Lower lobe of right lung (tissue), 2 donors: ENCODE data around the gene NPEPPS. TPM values are rescaled to one million over a fixed set of nuclear protein-coding genes. Genes with fewer than 3 reads are reported as not detected.
A peak's percentile ranks its signal among the peaks of the same experiment; 100 is the strongest.

Experiments
- ATAC-seq, 2 donors: fragments of 200-7000 bp; cut with Tn5 transposase; one replicate each; pipeline ENCODE4 v1.9.1; 2020 to 2022; ENCODE audit warnings: mild to moderate bottlenecking in 2 of 2, moderate library complexity in 2 of 2
- DNase-seq: peaks from one replicate; pipeline ENCODE4 v3.0.0-alpha.2; 2020
- H3K27ac ChIP-seq: fragments of 200-600 bp; one replicate; pipeline ENCODE4 v1.8.0; 2022
- H3K27me3 ChIP-seq: fragments of 200-600 bp; one replicate; pipeline ENCODE4 v1.8.0; 2022; ENCODE audit warnings: low read depth
- H3K36me3 ChIP-seq: fragments of 200-600 bp; one replicate; pipeline ENCODE4 v1.8.0; 2022; ENCODE audit warnings: mild to moderate bottlenecking
- H3K4me1 ChIP-seq: fragments of 200-600 bp; one replicate; pipeline ENCODE4 v1.8.0; 2022
- H3K4me3 ChIP-seq: fragments of 200-600 bp; one replicate; pipeline ENCODE4 v1.8.0; 2022; ENCODE audit warnings: mild to moderate bottlenecking
- H3K9me3 ChIP-seq: fragments of 200-600 bp; one replicate; pipeline ENCODE4 v1.8.0; 2022
- intact Hi-C: fragments of 100-400 bp; cut with DNase I; formaldehyde crosslinking; loops from one replicate; pipeline ENCODE4 v1.11.0; 2022
- total RNA-seq: library from RNA; stranded (reverse); fragmentation: NEBNext Ultra II Directional; extraction: Animal tissue kit (Norgen Biotek cat#: 25700); gene quantifications from one replicate; pipeline ENCODE4 v1.2.1, GENCODE V29; 2021
- TF ChIP-seq, protein P1 (sequence below): fragments of 200-600 bp; IDR thresholded peaks from one replicate; pipeline ENCODE4 v1.8.0; 2022; ENCODE audit warnings: antibody characterized with exemption, mild to moderate bottlenecking
- donor health status: DM: no; HTN: yes; CAD: no; lungs with severe emphysema.

Gene NPEPPS
- total RNA-seq, 1 donor from 2014 or later, result 124 TPM

- Histone ChIP-seq H3K27me3 (no peaks in the 10 kb centered on the region), H3K4me3 (no peak overlapping the region), H3K36me3 (no peaks in the 10 kb centered on the region), H3K4me1 (no peaks in the 10 kb centered on the region), H3K9me3 (no peaks in the 10 kb centered on the region), H3K27ac (no peak overlapping the region)
- ATAC-seq (no peak), DNase-seq (no peak)
- TF ChIP-seq, protein P1, sequence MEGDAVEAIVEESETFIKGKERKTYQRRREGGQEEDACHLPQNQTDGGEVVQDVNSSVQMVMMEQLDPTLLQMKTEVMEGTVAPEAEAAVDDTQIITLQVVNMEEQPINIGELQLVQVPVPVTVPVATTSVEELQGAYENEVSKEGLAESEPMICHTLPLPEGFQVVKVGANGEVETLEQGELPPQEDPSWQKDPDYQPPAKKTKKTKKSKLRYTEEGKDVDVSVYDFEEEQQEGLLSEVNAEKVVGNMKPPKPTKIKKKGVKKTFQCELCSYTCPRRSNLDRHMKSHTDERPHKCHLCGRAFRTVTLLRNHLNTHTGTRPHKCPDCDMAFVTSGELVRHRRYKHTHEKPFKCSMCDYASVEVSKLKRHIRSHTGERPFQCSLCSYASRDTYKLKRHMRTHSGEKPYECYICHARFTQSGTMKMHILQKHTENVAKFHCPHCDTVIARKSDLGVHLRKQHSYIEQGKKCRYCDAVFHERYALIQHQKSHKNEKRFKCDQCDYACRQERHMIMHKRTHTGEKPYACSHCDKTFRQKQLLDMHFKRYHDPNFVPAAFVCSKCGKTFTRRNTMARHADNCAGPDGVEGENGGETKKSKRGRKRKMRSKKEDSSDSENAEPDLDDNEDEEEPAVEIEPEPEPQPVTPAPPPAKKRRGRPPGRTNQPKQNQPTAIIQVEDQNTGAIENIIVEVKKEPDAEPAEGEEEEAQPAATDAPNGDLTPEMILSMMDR, result no peak
- intact Hi-C loops, result no loop called here
Observed at GRCh38 chr17:47630614-47631013, 99.7 kb downstream of the NPEPPS start.

- TF ChIP-seq, protein P1, result no peak
- Histone ChIP-seq H3K4me3 (no peak overlapping the region), H3K27ac (no peak overlapping the region), H3K4me1 (no peaks in the 10 kb centered on the region), H3K27me3 (no peaks in the 10 kb centered on the region), H3K36me3 (no peaks in the 10 kb centered on the region), H3K9me3 (no peaks in the 10 kb centered on the region)
- ATAC-seq (no peak), DNase-seq (no peak)
- intact Hi-C loops, result no loop called here
Observed at GRCh38 chr17:47632991-47633390, 102.1 kb downstream of the NPEPPS start.

GRCh38 chr17:47633996-47634395 is 103.1 kb downstream of the NPEPPS start:
- peak; percentile 28 to 50 for ATAC-seq
- no peaks in the 10 kb centered on the region for H3K9me3 ChIP-seq
- H3K27me3 ChIP-seq, result no peaks in the 10 kb centered on the region
- intact Hi-C loops, result no loop called here
- no peaks in the 10 kb centered on the region for H3K36me3 ChIP-seq
- no peak overlapping the region for H3K4me3 ChIP-seq
- H3K4me1 ChIP-seq, result no peaks in the 10 kb centered on the region
- DNase-seq, result no peak
- H3K27ac ChIP-seq, result no peak overlapping the region
- TF ChIP-seq, protein P1, result no peak

- no peak for ATAC-seq
Observed at GRCh38 chr17:47634870-47635269, 104.0 kb downstream of the NPEPPS start.

DNA sequence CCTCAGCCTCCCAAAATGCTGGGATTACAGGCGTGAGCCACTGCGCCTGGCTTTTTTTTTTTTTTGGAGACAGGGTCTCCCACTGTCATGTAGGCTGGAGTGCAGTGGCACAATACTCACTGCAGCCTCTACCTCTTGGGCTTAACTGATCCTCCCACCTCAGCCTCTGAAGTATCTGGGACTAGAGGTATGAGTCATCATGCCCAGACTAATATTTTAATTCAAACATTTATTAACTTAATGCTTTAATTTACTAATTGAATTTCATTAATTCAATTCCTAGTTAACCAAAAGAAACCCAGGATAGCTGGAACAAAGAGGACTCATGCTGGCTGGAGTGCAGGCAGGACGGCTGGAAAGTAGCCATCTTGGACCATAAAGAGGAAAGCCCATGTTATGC is 104.8 kb downstream of the NPEPPS start:
- no peaks in the 10 kb centered on the region for H3K27me3 ChIP-seq
- no peaks in the 10 kb centered on the region for H3K9me3 ChIP-seq
- intact Hi-C loops, result no loop called here
- H3K27ac ChIP-seq, result no peak overlapping the region
- no peaks in the 10 kb centered on the region for H3K36me3 ChIP-seq
- H3K4me1 ChIP-seq, result no peaks in the 10 kb centered on the region
- DNase-seq, result no peak
- H3K4me3 ChIP-seq, result no peak overlapping the region
- no peak for ATAC-seq
- TF ChIP-seq, protein P1, result no peak

More at GRCh38 chr17:47634870-47635269, 104.0 kb downstream of the NPEPPS start:
- TF ChIP-seq, protein P1, result no peak
- H3K4me3 ChIP-seq, result no peak overlapping the region
- H3K36me3 ChIP-seq, result no peaks in the 10 kb centered on the region
- no peak for DNase-seq
- intact Hi-C loops, result no loop called here
- no peaks in the 10 kb centered on the region for H3K4me1 ChIP-seq
- no peaks in the 10 kb centered on the region for H3K27me3 ChIP-seq
- H3K27ac ChIP-seq, result no peak overlapping the region
- H3K9me3 ChIP-seq, result no peaks in the 10 kb centered on the region
